Lower lobe of right lung (tissue), 2 donors: ENCODE results near the gene TDRD15. TPM values are rescaled to one million over a fixed set of nuclear protein-coding genes. Genes with fewer than 3 reads are reported as not detected.
"Not testable (repeated sequence)": the region's sequence is repeated elsewhere in the genome, so short reads cannot be mapped to it uniquely, and the experiment has no call there.

Experiments used
- ATAC-seq, 2 donors: fragments of 200-7000 bp; cut with Tn5 transposase; one replicate each; pipeline ENCODE4 v1.9.1; 2020 to 2022; ENCODE audit warnings: mild to moderate bottlenecking in 2 of 2, moderate library complexity in 2 of 2
- DNase-seq: peaks from one replicate; pipeline ENCODE4 v3.0.0-alpha.2; 2020
- H3K27ac ChIP-seq: fragments of 200-600 bp; one replicate; pipeline ENCODE4 v1.8.0; 2022
- H3K27me3 ChIP-seq: fragments of 200-600 bp; one replicate; pipeline ENCODE4 v1.8.0; 2022; ENCODE audit warnings: low read depth
- H3K36me3 ChIP-seq: fragments of 200-600 bp; one replicate; pipeline ENCODE4 v1.8.0; 2022; ENCODE audit warnings: mild to moderate bottlenecking
- H3K4me1 ChIP-seq: fragments of 200-600 bp; one replicate; pipeline ENCODE4 v1.8.0; 2022
- H3K4me3 ChIP-seq: fragments of 200-600 bp; one replicate; pipeline ENCODE4 v1.8.0; 2022; ENCODE audit warnings: mild to moderate bottlenecking
- H3K9me3 ChIP-seq: fragments of 200-600 bp; one replicate; pipeline ENCODE4 v1.8.0; 2022
- intact Hi-C: fragments of 100-400 bp; cut with DNase I; formaldehyde crosslinking; loops from one replicate; pipeline ENCODE4 v1.11.0; 2022
- total RNA-seq: library from RNA; stranded (reverse); fragmentation: NEBNext Ultra II Directional; extraction: Animal tissue kit (Norgen Biotek cat#: 25700); gene quantifications from one replicate; pipeline ENCODE4 v1.2.1, GENCODE V29; 2021
- TF ChIP-seq, protein P1 (sequence below): fragments of 200-600 bp; IDR thresholded peaks from one replicate; pipeline ENCODE4 v1.8.0; 2022; ENCODE audit warnings: antibody characterized with exemption, mild to moderate bottlenecking
- donor health status: DM: no; HTN: yes; CAD: no; lungs with severe emphysema.

The TDRD15 gene
- total RNA-seq, 1 donor from 2014 or later = not detected

- Histone ChIP-seq H3K4me1 (no peaks in the 10 kb centered on the region), H3K27ac (no peak overlapping the region), H3K9me3 (no peaks in the 10 kb centered on the region), H3K27me3 (no peaks in the 10 kb centered on the region), H3K36me3 (no peaks in the 10 kb centered on the region), H3K4me3 (no peak overlapping the region)
- intact Hi-C loops = no loop called here
- ATAC-seq (no peak), DNase-seq (no peak)
- TF ChIP-seq, protein P1, sequence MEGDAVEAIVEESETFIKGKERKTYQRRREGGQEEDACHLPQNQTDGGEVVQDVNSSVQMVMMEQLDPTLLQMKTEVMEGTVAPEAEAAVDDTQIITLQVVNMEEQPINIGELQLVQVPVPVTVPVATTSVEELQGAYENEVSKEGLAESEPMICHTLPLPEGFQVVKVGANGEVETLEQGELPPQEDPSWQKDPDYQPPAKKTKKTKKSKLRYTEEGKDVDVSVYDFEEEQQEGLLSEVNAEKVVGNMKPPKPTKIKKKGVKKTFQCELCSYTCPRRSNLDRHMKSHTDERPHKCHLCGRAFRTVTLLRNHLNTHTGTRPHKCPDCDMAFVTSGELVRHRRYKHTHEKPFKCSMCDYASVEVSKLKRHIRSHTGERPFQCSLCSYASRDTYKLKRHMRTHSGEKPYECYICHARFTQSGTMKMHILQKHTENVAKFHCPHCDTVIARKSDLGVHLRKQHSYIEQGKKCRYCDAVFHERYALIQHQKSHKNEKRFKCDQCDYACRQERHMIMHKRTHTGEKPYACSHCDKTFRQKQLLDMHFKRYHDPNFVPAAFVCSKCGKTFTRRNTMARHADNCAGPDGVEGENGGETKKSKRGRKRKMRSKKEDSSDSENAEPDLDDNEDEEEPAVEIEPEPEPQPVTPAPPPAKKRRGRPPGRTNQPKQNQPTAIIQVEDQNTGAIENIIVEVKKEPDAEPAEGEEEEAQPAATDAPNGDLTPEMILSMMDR = no peak
These were observed 22.9 kb downstream of the TDRD15 start for GRCh38 chr2:21146638-21147037.

DNA sequence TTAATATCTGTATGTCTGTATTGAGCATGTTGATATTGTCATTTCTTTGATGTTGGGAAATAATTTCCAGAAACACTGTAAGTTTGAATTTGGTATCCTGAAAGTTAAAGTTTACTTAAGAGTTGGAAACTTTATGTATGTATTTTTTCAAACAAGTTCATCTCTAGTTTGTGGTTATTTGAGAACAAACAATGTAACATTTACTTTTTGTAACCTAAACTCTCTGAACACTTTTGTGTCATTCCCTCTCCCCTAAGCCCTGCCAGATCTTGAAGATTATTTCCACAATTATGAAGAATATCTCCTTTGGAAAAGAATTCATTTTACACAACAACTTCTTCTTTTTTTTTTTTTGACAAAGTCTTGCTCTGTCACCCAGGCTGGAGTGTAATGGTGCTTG is 24.9 kb downstream of the TDRD15 start:
- Histone ChIP-seq H3K4me3 (no peak overlapping the region), H3K27ac (no peak overlapping the region), H3K4me1 (no peaks in the 10 kb centered on the region), H3K36me3 (no peaks in the 10 kb centered on the region), H3K9me3 (no peaks in the 10 kb centered on the region), H3K27me3 (no peaks in the 10 kb centered on the region)
- no peak for DNase-seq
- TF ChIP-seq, protein P1 = no peak
- ATAC-seq = no peak
- intact Hi-C loops = no loop called here

GRCh38 chr2:21151234-21151633 is 27.5 kb downstream of the TDRD15 start:
- DNase-seq, H3K9me3 ChIP-seq, H3K27me3 ChIP-seq, H3K4me3 ChIP-seq, intact Hi-C loops, H3K4me1 ChIP-seq, ATAC-seq, H3K36me3 ChIP-seq, H3K27ac ChIP-seq: not testable (repeated sequence)

GRCh38 chr2:21155365-21156136 is 31.8 kb downstream of the TDRD15 start:
- no peak overlapping the region for H3K4me3 ChIP-seq
- intact Hi-C loops = no loop called here
- no peaks in the 10 kb centered on the region for H3K36me3 ChIP-seq
- ATAC-seq (no peak), DNase-seq (no peak)
- no peak overlapping the region for H3K27ac ChIP-seq
- TF ChIP-seq, protein P1 = no peak
- H3K4me1 ChIP-seq = no peaks in the 10 kb centered on the region
- no peaks in the 10 kb centered on the region for H3K9me3 ChIP-seq
- H3K27me3 ChIP-seq = no peaks in the 10 kb centered on the region

DNA sequence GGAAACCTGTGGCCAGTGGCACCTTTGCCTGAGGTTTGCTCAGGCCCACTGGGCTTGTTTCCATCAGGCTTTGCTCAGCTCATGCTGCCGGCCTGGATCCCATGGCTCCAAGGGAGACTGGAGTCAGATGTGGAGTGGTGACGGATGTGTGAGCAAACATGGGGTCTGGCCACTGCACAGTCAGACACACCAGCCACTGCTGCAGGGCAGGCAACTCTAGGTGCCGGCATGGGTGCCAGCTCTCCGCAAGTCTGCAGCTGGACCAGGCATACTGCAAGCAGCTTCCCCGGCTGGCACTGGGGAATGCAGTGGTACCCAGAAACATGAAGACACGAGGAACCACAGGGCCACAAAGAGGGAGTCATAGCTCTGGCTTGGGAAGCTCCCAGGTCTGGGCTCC is 37.4 kb downstream of the TDRD15 start:
- Histone ChIP-seq H3K4me1 (no peaks in the 10 kb centered on the region), H3K9me3 (no peaks in the 10 kb centered on the region), H3K36me3 (no peaks in the 10 kb centered on the region), H3K27me3 (no peaks in the 10 kb centered on the region), H3K4me3 (no peak overlapping the region), H3K27ac (no peak overlapping the region)
- no peak for ATAC-seq
- intact Hi-C loops = no loop called here
- DNase-seq = no peak
- TF ChIP-seq, protein P1 = no peak

DNA sequence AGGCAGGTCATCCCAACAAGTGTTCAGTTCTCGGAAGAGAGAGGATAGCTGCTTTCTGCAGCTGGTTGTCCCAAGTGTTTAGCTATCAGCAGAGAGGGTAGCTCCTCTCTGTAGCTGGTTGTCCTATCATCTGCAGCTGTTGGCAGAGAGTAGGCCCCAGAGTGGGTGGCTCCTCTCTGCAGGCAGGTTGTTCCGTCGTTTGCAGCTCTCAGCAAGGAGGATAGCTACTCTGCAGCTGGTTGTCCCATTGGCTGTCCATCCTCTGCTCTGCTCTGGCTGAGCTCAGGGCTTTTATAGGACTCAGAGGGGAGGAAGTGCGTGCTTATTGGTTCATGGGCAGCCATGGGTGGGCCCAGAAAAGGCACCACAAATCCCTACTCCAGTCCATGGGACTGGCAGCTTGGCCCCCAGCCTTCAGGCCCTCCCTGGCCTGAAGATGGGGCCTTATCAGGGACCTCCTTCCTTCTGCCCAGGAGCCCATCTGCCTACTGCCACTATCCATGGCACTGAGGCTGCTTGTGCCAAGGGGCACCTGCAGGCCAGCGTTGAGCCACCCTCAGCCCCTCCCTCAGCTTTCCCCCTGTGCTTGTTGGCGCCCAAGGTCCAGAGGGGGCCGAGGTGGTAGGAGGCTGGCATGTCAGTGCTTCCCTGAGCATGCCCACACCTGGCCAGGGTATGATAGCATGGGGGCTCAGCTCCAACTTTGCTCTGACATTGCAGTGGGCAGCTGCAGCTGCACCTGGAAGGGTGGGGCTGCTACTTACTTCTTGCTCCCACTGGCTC is 38.3 kb downstream of the TDRD15 start:
- no peaks in the 10 kb centered on the region for H3K4me1 ChIP-seq
- no peak overlapping the region for H3K27ac ChIP-seq
- no peaks in the 10 kb centered on the region for H3K27me3 ChIP-seq
- intact Hi-C loops = no loop called here
- H3K9me3 ChIP-seq = no peaks in the 10 kb centered on the region
- ATAC-seq (no peak), DNase-seq (no peak)
- no peak overlapping the region for H3K4me3 ChIP-seq
- H3K36me3 ChIP-seq = no peaks in the 10 kb centered on the region
- TF ChIP-seq, protein P1 = no peak
